ENCODE data around the gene S100Z. TPM values are rescaled to one million over a fixed set of nuclear protein-coding genes. Genes with fewer than 3 reads are reported as not detected.

S100Z gene
- total and polyA plus RNA-seq, 2 of the 8 experiments (the other 6 are each of a cell fraction or from before 2014, with no cell fraction given) = 0.30 TPM; not detected in 1

DNA sequence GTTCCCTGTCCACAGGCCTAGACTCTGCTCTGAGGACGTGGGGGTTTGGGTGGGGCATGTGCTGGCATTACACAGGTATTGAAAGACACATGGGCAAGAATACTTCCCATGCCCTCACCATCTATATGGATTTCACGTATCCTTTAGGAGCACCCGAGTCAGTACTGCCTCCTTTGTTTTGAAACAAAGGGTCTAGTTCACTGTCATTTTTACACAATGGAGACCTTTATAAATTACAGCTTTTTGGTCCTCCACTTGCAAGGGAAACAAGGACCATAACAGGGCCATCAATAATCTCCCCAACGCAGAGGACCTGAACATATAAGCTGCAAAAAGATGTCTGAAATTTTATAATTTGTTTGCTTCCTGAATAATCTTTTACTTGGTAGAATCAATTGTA is 78.1 kb downstream of the S100Z start:
- Histone ChIP-seq H3K14ac (ENCODE audit: insufficient read length) (no peak overlapping the region), H3K4me1 (replicated peaks in 1 of 4; ENCODE audit: control insufficient read depth in 3 of 4, insufficient read depth in 4 of 4, low read length in 3 of 4) (0 out of 7 replicates have a peak, but pooled peaks cover 0 to 6% (median 0%) of the 10 kb centered on the region in 4 experiments), H2BK5ac (ENCODE audit: low read depth, low read length) (no peak overlapping the region), H3K4me2 (ENCODE audit: insufficient read depth in 1 of 2, low read depth in 2 of 2, low read length in 2 of 2) (no peak overlapping the region), H3K9ac (replicated peaks in 1 of 4; ENCODE audit: extremely low read depth in 1 of 4, low read depth in 3 of 4, low read length in 3 of 4) (no peak overlapping the region; a peak in 1 of 7 replicates), H2AFZ (ENCODE audit: low read length) (no peak overlapping the region), H3K9me3 (ENCODE audit: insufficient read depth in 2 of 2, low read depth in 1 of 2, low read length in 1 of 2) (no peaks in the 10 kb centered on the region), H2BK20ac (ENCODE audit: low read length) (no peak overlapping the region), H4K91ac (replicated peaks; ENCODE audit: insufficient read length, low read length) (no peak overlapping the region), H3K79me2 (ENCODE audit: control insufficient read depth in 1 of 2, insufficient read depth in 2 of 2, low read length in 2 of 2) (no peaks in the 10 kb centered on the region), H2BK15ac (ENCODE audit: low read length) (no peak overlapping the region), H3K27me3 (replicated peaks in 1 of 4; ENCODE audit: control insufficient read depth in 3 of 4, extremely low read depth in 1 of 4, insufficient read depth in 3 of 4, low read length in 3 of 4) (no peaks in the 10 kb centered on the region), H3K23me2 (ENCODE audit: low read depth, low read length) (no peaks in the 10 kb centered on the region), H3K56ac (replicated peaks; ENCODE audit: insufficient read length, low read depth, low read length) (no peak overlapping the region), H4K5ac (ENCODE audit: insufficient read length, low read depth, low read length) (no peak overlapping the region), H3K27ac (ENCODE audit: low read depth, low read length) (no peak overlapping the region), H3K4me3 (ENCODE audit: extremely low read depth in 1 of 4, insufficient read depth in 2 of 4, low read depth in 3 of 4, low read length in 4 of 4) (no peak overlapping the region), H3K23ac (ENCODE audit: insufficient read length) (no peak overlapping the region), H3K4ac (replicated peaks; ENCODE audit: insufficient read length, low read depth, low read length) (no peak overlapping the region), H2BK12ac (ENCODE audit: low read depth, low read length) (no peak overlapping the region), H3K18ac (ENCODE audit: extremely low read depth, low read length) (no peak overlapping the region), H4K8ac (ENCODE audit: extremely low read depth, insufficient read depth, low read length) (no peak overlapping the region), H3K79me1 (ENCODE audit: low read depth, low read length) (no peaks in the 10 kb centered on the region), H4K20me1 (replicated peaks in 1 of 2; ENCODE audit: control insufficient read depth in 1 of 2, insufficient read depth in 2 of 2, low read length in 2 of 2) (no peaks in the 10 kb centered on the region), H3K36me3 (ENCODE audit: control insufficient read depth in 2 of 4, insufficient read depth in 4 of 4, low read length in 3 of 4) (no peaks in the 10 kb centered on the region), H2BK120ac (replicated peaks; ENCODE audit: low read depth, low read length) (no peak overlapping the region), H2AK5ac (ENCODE audit: low read depth, low read length) (no peak overlapping the region)
- ChIA-PET CTCF (ENCODE audit: partially characterized antibody) (interaction anchor here (1.5 kb wide), 1 partner anchor 259 kb away, joined by 3 read pairs; no protein-coding TSS in a partner anchor), POLR2A (ENCODE audit: partially characterized antibody) (no interaction called here)
- no peak for FAIRE-seq
- no peak for DNase-seq (ENCODE audit: low read depth in 1 of 2, low spot score in 2 of 2)
- WGBS, 2 experiments (ENCODE audit: extremely low coverage in 1 of 2, insufficient coverage in 1 of 2, insufficient read length in 1 of 2, insufficient replicate concordance in 2 of 2, low coverage in 1 of 2, low lambda C conversion rate in 2 of 2, missing lambda C conversion rate in 1 of 2) = 90% methylated on average over 4 of the region's 4 CpGs; no CpG with 5 or more reads in 1 of the 2 experiments
- TF ChIP-seq SP1 (IDR thresholded peaks at IDR 0.05; ENCODE audit: low read depth, low read length) = no peak
- no peak for TF ChIP-seq RNF2 (IDR thresholded peaks at IDR 0.05; ENCODE audit: borderline replicate concordance, low read depth, low read length, missing control alignments, poor library complexity, severe bottlenecking)
- no peak for TF ChIP-seq GTF2F1 (IDR thresholded peaks at IDR 0.05; ENCODE audit: borderline replicate concordance, low read depth, low read length)
- no peak for TF ChIP-seq CHD2 (IDR thresholded peaks at IDR 0.05; ENCODE audit: low read length)
- TF ChIP-seq, protein P1, sequence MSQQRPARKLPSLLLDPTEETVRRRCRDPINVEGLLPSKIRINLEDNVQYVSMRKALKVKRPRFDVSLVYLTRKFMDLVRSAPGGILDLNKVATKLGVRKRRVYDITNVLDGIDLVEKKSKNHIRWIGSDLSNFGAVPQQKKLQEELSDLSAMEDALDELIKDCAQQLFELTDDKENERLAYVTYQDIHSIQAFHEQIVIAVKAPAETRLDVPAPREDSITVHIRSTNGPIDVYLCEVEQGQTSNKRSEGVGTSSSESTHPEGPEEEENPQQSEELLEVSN (IDR thresholded peaks at IDR 0.05) = no peak
- TF ChIP-seq GABPA (IDR thresholded peaks at IDR 0.05; ENCODE audit: borderline replicate concordance, insufficient read depth, low read length) = no peak
- TF ChIP-seq, protein P2, sequence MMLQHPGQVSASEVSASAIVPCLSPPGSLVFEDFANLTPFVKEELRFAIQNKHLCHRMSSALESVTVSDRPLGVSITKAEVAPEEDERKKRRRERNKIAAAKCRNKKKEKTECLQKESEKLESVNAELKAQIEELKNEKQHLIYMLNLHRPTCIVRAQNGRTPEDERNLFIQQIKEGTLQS (IDR thresholded peaks at IDR 0.05; ENCODE audit: insufficient read depth, low read depth, low read length) = no peak
- TF ChIP-seq POLR2AphosphoS5 (IDR thresholded peaks at IDR 0.05; ENCODE audit: low read depth, low read length) = no peak
- no peak for TF ChIP-seq BRCA1 (IDR thresholded peaks at IDR 0.05; ENCODE audit: low read depth, low read length)
- no peak for TF ChIP-seq RXRA (IDR thresholded peaks at IDR 0.05; ENCODE audit: insufficient read depth, low read depth, low read length)
- no peak for TF ChIP-seq TCF12 (IDR thresholded peaks at IDR 0.05; ENCODE audit: low read depth, low read length)
- TF ChIP-seq CREB1 (IDR thresholded peaks at IDR 0.05) = no peak
- no peak for TF ChIP-seq POU5F1 (IDR thresholded peaks at IDR 0.05; ENCODE audit: low read depth, low read length)
- TF ChIP-seq JUND (IDR thresholded peaks at IDR 0.05; ENCODE audit: low read length) = no peak
